ENCODE measurements around the gene ITPRID2. TPM values are rescaled to one million over a fixed set of nuclear protein-coding genes. Genes with fewer than 3 reads are reported as not detected.

ITPRID2 gene
- total and polyA plus RNA-seq, 10 of the 15 experiments (the other 5 are each of a cell fraction or from before 2014, with no cell fraction given) = 4.7 to 23.7 (median 13.1) TPM

GRCh38 chr2:181885096-181885495 lies 6.4 kb upstream of the ITPRID2 start:
- Histone ChIP-seq H3K27me3 (replicated peaks in 1 of 2; ENCODE audit: control insufficient read depth in 2 of 2, insufficient read depth in 2 of 2, low read length in 1 of 2) (peaks cover 0 to 2% of the 10 kb centered on the region in 2 experiments; a peak in 1 of 4 replicates), H3K4me2 (ENCODE audit: control insufficient read depth, insufficient read depth) (no peak overlapping the region), H3K9me3 (replicated peaks; ENCODE audit: control insufficient read depth, insufficient read depth, low read length) (no peaks in the 10 kb centered on the region), H3K4me1 (ENCODE audit: control insufficient read depth, insufficient read depth, low read length) (no peaks in the 10 kb centered on the region), H4K20me1 (ENCODE audit: control insufficient read depth, insufficient read depth) (no peaks in the 10 kb centered on the region), H3K4me3 (no peak overlapping the region), H2AFZ (ENCODE audit: control insufficient read depth, low read depth, low read length) (no peak overlapping the region), H3K27ac (ENCODE audit: control insufficient read depth, insufficient read depth) (no peak overlapping the region), H3K9ac (ENCODE audit: control insufficient read depth, insufficient read depth, low read length) (no peak overlapping the region), H3K79me2 (ENCODE audit: control insufficient read depth, insufficient read depth, low read length) (no peaks in the 10 kb centered on the region), H3K36me3 (ENCODE audit: control insufficient read depth in 2 of 2, insufficient read depth in 2 of 2, low read length in 1 of 2) (no peaks in the 10 kb centered on the region)
- ChIA-PET CTCF (no interaction called here), RAD21 (ENCODE audit: unreplicated experiment) (interaction anchor here (1.3 kb wide), 1 partner anchor 170 kb away, joined by 3 read pairs; no protein-coding TSS in a partner anchor), POLR2A (no interaction called here), SMC1A (ENCODE audit: uncharacterized antibody, unreplicated experiment) (interaction anchor here (0.7 kb wide), 1 partner anchor 614 kb away, joined by 3 read pairs; no protein-coding TSS in a partner anchor)
- ATAC-seq (no peak), FAIRE-seq (no peak), DNase-seq (ENCODE audit: low read depth, low spot score) (no peak)
- WGBS (ENCODE audit: insufficient coverage, insufficient replicate concordance, low lambda C conversion rate, missing lambda C conversion rate) = 3% methylated on average over 2 of the region's 2 CpGs
- in situ Hi-C loops (cut with MboI) = no loop called here
- no peak for TF ChIP-seq RELA (IDR thresholded peaks at IDR 0.05; ENCODE audit: borderline replicate concordance, partially characterized antibody)
- no peak for TF ChIP-seq TAF1 (IDR thresholded peaks at IDR 0.05; ENCODE audit: borderline replicate concordance, low read depth, low read length)
- no peak for TF ChIP-seq HDAC6 (IDR thresholded peaks at IDR 0.05; ENCODE audit: unreplicated experiment)
- TF ChIP-seq ZNF207 (IDR thresholded peaks at IDR 0.05; ENCODE audit: borderline replicate concordance) = no peak
- TF ChIP-seq JUNB (IDR thresholded peaks at IDR 0.05) = no peak
- no peak for TF ChIP-seq ASH2L (IDR thresholded peaks at IDR 0.05; ENCODE audit: borderline replicate concordance, low read depth)
- no peak for TF ChIP-seq CEBPB (IDR thresholded peaks at IDR 0.05; ENCODE audit: borderline replicate concordance in 1 of 2, low read depth in 2 of 2, low read length in 2 of 2)
- TF ChIP-seq YBX1 (IDR thresholded peaks at IDR 0.05) = no peak
- TF ChIP-seq CHD4 (IDR thresholded peaks at IDR 0.05) = no peak
- no peak for TF ChIP-seq PBX3 (IDR thresholded peaks at IDR 0.05; ENCODE audit: insufficient replicate concordance, low read depth, low read length)
- no TSS peak for BruUV-seq (replicated peaks)
- intact Hi-C loops (cut with micrococcal nuclease; ENCODE audit: unreplicated experiment) = no loop called here
